HAP-1 (cell line): ENCODE measurements around the gene FBXW10.
"Not testable (repeated sequence)": the region's sequence is repeated elsewhere in the genome, so short reads cannot be mapped to it uniquely, and the experiment has no call there.

ENCODE experiments used
- DNase-seq, 2 experiments: peaks; one replicate each; pipeline ENCODE4 v3.0.0-alpha.2; 2016 to 2020; ENCODE audit warnings: low spot score in 2 of 2
- H3K27me3 ChIP-seq: fragments of 250-450 bp; sonication (Bioruptor Pico); 2 replicates; pipeline ENCODE4 v1.5.1; 2020; ENCODE audit warnings: low read depth, mild to moderate bottlenecking, moderate library complexity
- H3K36me3 ChIP-seq: fragments of 250-450 bp; sonication (Bioruptor Pico); replicated peaks from 2 replicates; pipeline ENCODE4 v1.5.1; 2020; ENCODE audit warnings: mild to moderate bottlenecking
- H3K4me1 ChIP-seq: fragments of 250-450 bp; sonication (Bioruptor Pico); 2 replicates; pipeline ENCODE4 v1.5.1; 2020; ENCODE audit warnings: mild to moderate bottlenecking
- H3K4me3 ChIP-seq: fragments of 250-450 bp; sonication (Bioruptor Pico); 2 replicates; pipeline ENCODE4 v1.5.1; 2020; ENCODE audit warnings: mild to moderate bottlenecking, moderate library complexity
- H3K9me3 ChIP-seq: fragments of 250-450 bp; sonication (Bioruptor Pico); 2 replicates; pipeline ENCODE4 v1.5.1; 2020; ENCODE audit warnings: mild to moderate bottlenecking, moderate library complexity
- in situ Hi-C: fragments of 300-500 bp; cut with MboI; formaldehyde crosslinking; loops from 3 replicates; pipeline ENCODE4 v1.14.3; 2020; ENCODE audit warnings: low sequenced_read_pairs, inconsistent platforms, mixed read lengths

FBXW10 gene

GRCh38 chr17:18732438-18732837, 11.4 kb upstream of the FBXW10 start:
- H3K4me3 ChIP-seq, H3K4me1 ChIP-seq, H3K9me3 ChIP-seq, DNase-seq, H3K27me3 ChIP-seq, H3K36me3 ChIP-seq, in situ Hi-C loops: not testable (repeated sequence)

- in situ Hi-C loops, H3K4me1 ChIP-seq, DNase-seq, H3K36me3 ChIP-seq, H3K27me3 ChIP-seq, H3K9me3 ChIP-seq, H3K4me3 ChIP-seq: not testable (repeated sequence)
These were observed 10.5 kb upstream of the FBXW10 start for GRCh38 chr17:18733350-18733749.

DNA sequence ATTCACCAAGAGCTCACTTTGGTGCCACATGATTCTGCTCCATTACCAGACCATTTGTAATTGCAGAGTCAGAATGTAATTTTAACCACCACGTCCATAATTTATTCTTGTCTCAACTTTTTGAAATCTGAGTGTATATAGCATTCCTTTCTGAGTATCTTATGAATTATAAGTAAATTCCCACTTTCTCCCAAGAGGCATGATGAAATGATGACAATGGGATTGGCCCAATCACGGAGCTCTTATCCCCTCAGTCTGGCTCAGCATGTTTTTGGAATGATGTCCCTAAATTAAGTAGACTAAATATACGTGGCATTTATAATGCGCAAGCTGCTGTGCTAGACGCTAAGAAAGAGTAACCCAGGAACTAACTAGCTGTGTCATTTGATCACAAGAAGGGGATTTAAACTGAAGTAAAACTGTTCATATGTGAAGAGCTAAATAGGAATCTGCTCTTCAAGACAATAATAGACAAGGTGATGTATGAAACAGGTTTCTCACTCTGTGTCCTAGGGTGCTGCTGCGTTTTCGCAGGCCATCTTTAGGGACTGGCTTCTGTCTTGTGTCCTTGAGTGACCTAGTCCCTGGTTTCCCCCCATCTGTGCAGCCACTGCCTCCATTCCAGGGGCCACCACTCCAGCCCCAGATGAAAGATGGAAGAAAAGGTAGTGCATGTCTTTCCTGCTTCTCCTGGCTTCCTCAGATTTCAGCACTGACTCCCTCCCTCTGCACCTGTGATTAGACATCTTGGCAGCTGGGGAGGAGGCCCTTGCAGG, 4.0 kb upstream of the FBXW10 start:
- H3K36me3 ChIP-seq, H3K27me3 ChIP-seq, DNase-seq, H3K9me3 ChIP-seq, in situ Hi-C loops, H3K4me1 ChIP-seq, H3K4me3 ChIP-seq: not testable (repeated sequence)

DNA sequence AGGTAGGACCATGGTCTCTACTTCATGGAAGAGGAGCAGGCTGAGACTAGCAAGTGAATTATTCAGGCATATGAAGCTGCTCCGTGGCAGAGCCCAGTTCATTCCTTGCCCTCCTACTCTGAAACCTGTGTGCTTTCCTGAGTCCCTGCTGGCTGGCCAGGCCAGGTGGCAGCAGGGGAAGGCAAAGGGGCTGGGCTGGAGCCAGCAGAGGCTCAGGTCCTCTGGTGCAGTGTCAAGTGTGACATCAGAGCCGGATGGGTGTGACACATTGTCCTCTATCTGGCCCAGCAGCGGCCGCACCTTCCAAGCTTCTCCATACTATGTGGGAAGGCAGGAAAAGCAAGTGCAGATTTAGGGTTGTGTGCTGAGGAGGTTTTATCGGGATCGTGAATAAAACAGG, 2.6 kb upstream of the FBXW10 start:
- H3K4me1 ChIP-seq, in situ Hi-C loops, H3K4me3 ChIP-seq, H3K27me3 ChIP-seq, H3K36me3 ChIP-seq, H3K9me3 ChIP-seq, DNase-seq: not testable (repeated sequence)

DNA sequence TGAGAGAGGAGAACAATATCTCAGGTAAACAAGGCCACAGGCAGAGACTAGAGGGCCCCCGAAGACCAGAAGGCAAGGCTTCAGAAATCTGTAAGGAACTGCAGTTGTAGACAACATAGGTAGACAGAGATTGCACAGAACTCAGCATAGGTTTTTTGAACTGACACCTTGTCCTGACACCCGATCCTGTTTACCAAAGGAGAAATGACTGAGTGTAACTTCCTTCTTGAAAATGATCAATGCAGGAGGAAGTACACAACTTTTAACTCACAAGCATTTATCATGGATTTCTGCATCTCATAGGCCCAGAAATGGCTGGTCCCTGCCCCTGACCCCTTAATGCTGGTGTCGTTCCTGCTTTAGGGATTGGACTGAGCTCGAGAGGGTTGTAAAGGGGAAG, 872 bp downstream of the FBXW10 start:
- H3K36me3 ChIP-seq, H3K27me3 ChIP-seq, H3K4me1 ChIP-seq, H3K4me3 ChIP-seq, in situ Hi-C loops, DNase-seq, H3K9me3 ChIP-seq: not testable (repeated sequence)

DNA sequence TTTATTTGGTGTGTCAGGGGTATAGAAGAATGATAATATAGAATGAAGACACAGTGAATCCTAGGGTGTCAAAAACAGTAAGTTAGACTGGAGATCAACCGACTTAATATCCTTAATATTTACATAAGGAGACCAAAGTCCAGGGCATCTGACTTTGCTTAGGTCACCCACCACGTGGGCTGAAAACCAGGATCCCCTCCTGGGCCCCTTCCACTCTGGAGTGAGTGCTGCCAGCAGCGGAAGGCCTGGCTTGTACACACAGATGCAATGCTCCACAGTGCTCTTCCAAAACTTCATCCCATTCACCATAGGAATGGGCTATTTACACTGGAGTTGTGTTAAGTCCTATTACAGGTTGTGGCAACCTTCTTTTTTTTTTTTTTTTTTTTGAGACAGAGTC, 2.7 kb downstream of the FBXW10 start:
- DNase-seq, H3K9me3 ChIP-seq, H3K4me3 ChIP-seq, H3K27me3 ChIP-seq, in situ Hi-C loops, H3K36me3 ChIP-seq, H3K4me1 ChIP-seq: not testable (repeated sequence)

DNA sequence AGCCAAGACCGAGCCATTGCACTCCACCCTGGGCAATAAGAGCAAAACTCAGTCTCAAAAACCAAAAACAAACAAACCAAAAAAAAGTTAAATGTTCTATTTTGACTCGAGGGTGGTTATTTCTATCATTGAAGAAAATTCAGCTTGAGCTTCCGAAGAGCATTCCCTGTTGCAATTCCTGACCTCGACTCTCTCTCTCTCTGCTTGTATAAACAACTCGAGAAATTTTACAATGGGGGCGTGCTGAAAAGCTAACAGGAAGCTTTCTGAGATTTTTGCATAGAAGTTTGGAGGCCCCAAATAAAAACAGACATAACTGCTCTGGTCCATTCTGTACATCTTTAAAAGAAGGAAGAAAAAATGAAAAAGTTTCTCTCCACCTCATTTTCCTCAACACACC, 3.6 kb downstream of the FBXW10 start:
- H3K4me3 ChIP-seq, H3K4me1 ChIP-seq, H3K9me3 ChIP-seq, in situ Hi-C loops, H3K36me3 ChIP-seq, H3K27me3 ChIP-seq, DNase-seq: not testable (repeated sequence)

DNA sequence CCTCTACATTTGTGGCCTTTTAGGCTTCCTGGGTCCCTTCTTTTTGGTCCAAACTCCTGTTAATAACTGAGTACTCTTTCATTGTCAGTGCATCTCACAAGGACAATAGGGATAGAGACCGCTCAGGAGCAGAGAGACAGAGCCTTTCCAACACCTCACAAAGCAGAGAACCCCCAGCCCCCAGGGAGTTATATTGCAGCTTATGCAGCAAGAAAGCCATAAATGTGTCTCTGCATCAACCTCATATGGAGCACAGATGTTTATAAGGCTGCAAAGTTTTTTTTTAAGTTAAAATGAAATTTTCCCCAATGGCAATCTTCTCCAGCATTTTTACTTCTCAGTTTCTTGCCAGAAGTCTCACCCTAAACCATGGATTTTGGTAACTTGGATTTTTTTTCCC, 6.4 kb downstream of the FBXW10 start:
- H3K36me3 ChIP-seq, H3K9me3 ChIP-seq, DNase-seq, H3K4me3 ChIP-seq, H3K27me3 ChIP-seq, H3K4me1 ChIP-seq, in situ Hi-C loops: not testable (repeated sequence)

- DNase-seq, in situ Hi-C loops, H3K27me3 ChIP-seq: not testable (repeated sequence)
These were observed 10.1 kb downstream of the FBXW10 start for GRCh38 chr17:18753829-18754409.

DNA sequence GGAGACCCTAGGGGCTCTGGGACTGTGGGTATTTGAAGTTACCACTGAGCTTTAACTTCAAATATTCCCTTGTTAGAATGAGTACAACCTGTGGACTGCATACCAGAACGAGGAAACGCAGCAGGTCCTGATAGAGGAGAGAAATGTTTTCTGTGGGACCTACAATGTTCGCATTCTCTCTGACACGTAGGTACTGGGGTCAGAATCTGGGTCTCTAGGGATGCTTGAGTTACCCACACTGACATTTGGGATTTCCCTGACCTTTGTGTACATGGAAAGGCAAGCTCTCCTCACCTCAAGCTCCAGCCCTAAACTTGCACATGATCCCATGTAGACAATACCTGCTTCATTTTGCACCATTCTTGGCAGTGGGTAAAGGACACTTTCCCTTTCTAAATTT, 12.1 kb downstream of the FBXW10 start:
- H3K27me3 ChIP-seq, DNase-seq, in situ Hi-C loops: not testable (repeated sequence)

More at GRCh38 chr17:18753829-18754409, 10.1 kb downstream of the FBXW10 start:
- not testable (repeated sequence) for H3K9me3 ChIP-seq, H3K4me1 ChIP-seq, H3K4me3 ChIP-seq, H3K36me3 ChIP-seq

DNA sequence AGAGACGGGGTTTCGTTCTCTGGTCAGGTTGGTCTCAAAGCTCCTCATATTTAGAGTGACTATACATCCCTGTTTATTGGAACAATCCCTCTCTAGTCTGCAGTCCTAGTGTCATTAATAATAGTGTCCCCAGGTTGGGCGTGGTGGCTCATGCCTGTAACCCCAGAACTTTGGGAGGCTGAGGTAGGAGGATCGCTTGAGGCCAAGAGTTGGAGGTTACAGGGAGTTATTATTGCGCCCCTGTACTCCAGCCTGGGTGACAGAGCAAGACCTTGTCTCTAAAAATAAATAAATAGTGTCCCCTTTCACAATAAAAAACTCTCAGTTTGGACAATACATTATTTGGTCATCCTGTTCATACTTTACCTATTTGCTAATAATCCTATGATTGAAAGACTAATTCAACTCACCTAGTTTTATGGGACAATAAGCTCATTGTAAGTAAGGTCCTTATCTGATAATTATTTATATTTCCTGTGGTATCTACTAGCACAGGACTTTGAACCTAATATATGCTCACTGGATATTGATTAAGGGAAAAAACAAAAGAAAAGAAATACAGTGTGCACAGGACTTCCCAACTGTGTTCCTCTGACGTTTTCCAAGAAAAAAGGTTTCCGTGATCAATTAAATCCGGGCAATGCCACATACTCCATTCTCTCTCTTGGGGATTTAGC, 13.7 kb downstream of the FBXW10 start:
- H3K27me3 ChIP-seq, H3K4me1 ChIP-seq, H3K36me3 ChIP-seq, H3K9me3 ChIP-seq, H3K4me3 ChIP-seq, in situ Hi-C loops, DNase-seq: not testable (repeated sequence)

More for the DNA sequence above, 12.1 kb downstream of the FBXW10 start:
- not testable (repeated sequence) for H3K36me3 ChIP-seq, H3K9me3 ChIP-seq, H3K4me1 ChIP-seq, H3K4me3 ChIP-seq

DNA sequence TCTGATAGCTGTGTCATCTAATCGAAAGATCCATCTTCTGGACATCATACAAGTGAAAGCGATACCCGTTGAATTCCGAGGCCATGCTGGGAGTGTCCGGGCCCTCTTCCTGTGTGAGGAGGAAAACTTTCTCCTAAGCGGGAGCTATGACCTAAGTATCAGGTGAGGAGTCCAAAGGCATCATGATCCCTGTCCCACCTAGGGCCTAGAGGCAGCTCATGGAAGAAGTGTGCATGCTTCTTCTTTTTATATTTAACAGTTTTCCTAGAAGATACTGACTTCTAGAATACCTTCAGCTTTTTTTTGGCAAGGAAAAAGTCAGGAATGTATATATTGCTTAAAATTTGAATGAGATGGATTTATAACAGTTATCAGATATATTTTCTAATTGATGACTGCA, 14.5 kb downstream of the FBXW10 start:
- DNase-seq, H3K9me3 ChIP-seq, H3K36me3 ChIP-seq, H3K27me3 ChIP-seq, H3K4me3 ChIP-seq, H3K4me1 ChIP-seq, in situ Hi-C loops: not testable (repeated sequence)

GRCh38 chr17:18760221-18760620, 16.4 kb downstream of the FBXW10 start:
- H3K36me3 ChIP-seq = not testable (repeated sequence)

GRCh38 chr17:18770572-18770971, 26.7 kb downstream of the FBXW10 start:
- in situ Hi-C loops, DNase-seq, H3K4me3 ChIP-seq, H3K36me3 ChIP-seq, H3K27me3 ChIP-seq, H3K9me3 ChIP-seq, H3K4me1 ChIP-seq: not testable (repeated sequence)

More at GRCh38 chr17:18760221-18760620, 16.4 kb downstream of the FBXW10 start:
- H3K9me3 ChIP-seq, H3K27me3 ChIP-seq, H3K4me1 ChIP-seq, in situ Hi-C loops, DNase-seq, H3K4me3 ChIP-seq: not testable (repeated sequence)
